ENCODE data around the gene ACSM6.
"Not testable (repeated sequence)": the region's sequence is repeated elsewhere in the genome, so short reads cannot be mapped to it uniquely, and the experiment has no call there.

The ACSM6 gene

GRCh38 chr10:95183271-95184230 lies 10.5 kb upstream of the ACSM6 start:
- Histone ChIP-seq H3K36me3 (ENCODE audit: control insufficient read depth, insufficient read depth, low read length) (no peaks in the 10 kb centered on the region), H3K27ac (ENCODE audit: low read depth, low read length) (peak overlapping the region; percentile 89), H3K9ac (ENCODE audit: low read length) (peak overlapping the region; percentile 92), H3K9me3 (ENCODE audit: control insufficient read depth, insufficient read depth, low read depth, low read length) (no peaks in the 10 kb centered on the region), H3K4me3 (ENCODE audit: low read depth, low read length) (peak overlapping the region; percentile 77), H3K4me1 (ENCODE audit: control insufficient read depth, insufficient read depth, low read length) (peaks cover 11% of the 10 kb centered on the region; the same call in 1 of the 2 replicates), H3K27me3 (ENCODE audit: control insufficient read depth, insufficient read depth, low read length) (no peaks in the 10 kb centered on the region)

- Histone ChIP-seq H3K9ac (ENCODE audit: low read length) (no peak overlapping the region), H3K27ac (ENCODE audit: low read depth, low read length) (no peak overlapping the region), H3K36me3 (ENCODE audit: control insufficient read depth, insufficient read depth, low read length) (no peaks in the 10 kb centered on the region), H3K27me3 (ENCODE audit: control insufficient read depth, insufficient read depth, low read length) (no peaks in the 10 kb centered on the region), H3K4me1 (ENCODE audit: control insufficient read depth, insufficient read depth, low read length) (peaks cover 8% of the 10 kb centered on the region; the same call in 1 of the 2 replicates), H3K9me3 (ENCODE audit: control insufficient read depth, insufficient read depth, low read depth, low read length) (no peaks in the 10 kb centered on the region), H3K4me3 (ENCODE audit: low read depth, low read length) (no peak overlapping the region)
These were observed 6.4 kb upstream of the ACSM6 start for GRCh38 chr10:95187617-95188016.

- Histone ChIP-seq H3K27ac (ENCODE audit: low read depth, low read length) (no peak overlapping the region), H3K4me3 (ENCODE audit: low read depth, low read length) (no peak overlapping the region), H3K9ac (ENCODE audit: low read length) (no peak overlapping the region), H3K4me1 (ENCODE audit: control insufficient read depth, insufficient read depth, low read length) (0 out of 2 replicates have a peak, but pooled peaks cover 4% of the 10 kb centered on the region), H3K27me3 (ENCODE audit: control insufficient read depth, insufficient read depth, low read length) (no peaks in the 10 kb centered on the region), H3K9me3 (ENCODE audit: control insufficient read depth, insufficient read depth, low read depth, low read length) (no peaks in the 10 kb centered on the region), H3K36me3 (ENCODE audit: control insufficient read depth, insufficient read depth, low read length) (no peaks in the 10 kb centered on the region)
These were observed 5.4 kb upstream of the ACSM6 start for GRCh38 chr10:95188593-95188992.

GRCh38 chr10:95196046-95196445 lies 2.0 kb downstream of the ACSM6 start:
- no peaks in the 10 kb centered on the region for H3K9me3 ChIP-seq (ENCODE audit: control insufficient read depth, insufficient read depth, low read depth, low read length)
- H3K27ac ChIP-seq (ENCODE audit: low read depth, low read length), result peak overlapping the region; percentile 35
- H3K4me1 ChIP-seq (ENCODE audit: control insufficient read depth, insufficient read depth, low read length), result peaks cover 12% of the 10 kb centered on the region
- H3K9ac ChIP-seq (ENCODE audit: low read length), result no peak overlapping the region
- H3K36me3 ChIP-seq (ENCODE audit: control insufficient read depth, insufficient read depth, low read length), result no peaks in the 10 kb centered on the region
- no peak overlapping the region for H3K4me3 ChIP-seq (ENCODE audit: low read depth, low read length)
- H3K27me3 ChIP-seq (ENCODE audit: control insufficient read depth, insufficient read depth, low read length), result no peaks in the 10 kb centered on the region

GRCh38 chr10:95201736-95202135 lies 7.7 kb downstream of the ACSM6 start:
- Histone ChIP-seq H3K4me1 (ENCODE audit: control insufficient read depth, insufficient read depth, low read length) (0 out of 2 replicates have a peak, but pooled peaks cover 4% of the 10 kb centered on the region), H3K9ac (ENCODE audit: low read length) (no peak overlapping the region), H3K27ac (ENCODE audit: low read depth, low read length) (no peak overlapping the region), H3K27me3 (ENCODE audit: control insufficient read depth, insufficient read depth, low read length) (no peaks in the 10 kb centered on the region), H3K4me3 (ENCODE audit: low read depth, low read length) (no peak overlapping the region), H3K36me3 (ENCODE audit: control insufficient read depth, insufficient read depth, low read length) (no peaks in the 10 kb centered on the region; the same call in 1 of the 2 replicates), H3K9me3 (ENCODE audit: control insufficient read depth, insufficient read depth, low read depth, low read length) (peaks cover 6% of the 10 kb centered on the region; the same call in 1 of the 2 replicates)

- not testable (repeated sequence) for H3K4me1 ChIP-seq (ENCODE audit: control insufficient read depth, insufficient read depth, low read length); H3K27me3 ChIP-seq (ENCODE audit: control insufficient read depth, insufficient read depth, low read length); H3K4me3 ChIP-seq (ENCODE audit: low read depth, low read length); H3K9me3 ChIP-seq (ENCODE audit: control insufficient read depth, insufficient read depth, low read depth, low read length); H3K9ac ChIP-seq (ENCODE audit: low read length); H3K36me3 ChIP-seq (ENCODE audit: control insufficient read depth, insufficient read depth, low read length); H3K27ac ChIP-seq (ENCODE audit: low read depth, low read length)
These were observed 8.8 kb downstream of the ACSM6 start for GRCh38 chr10:95202865-95203264.

- no peak overlapping the region for H3K9ac ChIP-seq (ENCODE audit: low read length)
- no peaks in the 10 kb centered on the region; the same call in 1 of the 2 replicates for H3K36me3 ChIP-seq (ENCODE audit: control insufficient read depth, insufficient read depth, low read length)
- H3K4me3 ChIP-seq (ENCODE audit: low read depth, low read length), result no peak overlapping the region
- H3K9me3 ChIP-seq (ENCODE audit: control insufficient read depth, insufficient read depth, low read depth, low read length), result peaks cover 6% of the 10 kb centered on the region; the same call in 1 of the 2 replicates
- H3K27ac ChIP-seq (ENCODE audit: low read depth, low read length), result no peak overlapping the region
- H3K27me3 ChIP-seq (ENCODE audit: control insufficient read depth, insufficient read depth, low read length), result no peaks in the 10 kb centered on the region
- H3K4me1 ChIP-seq (ENCODE audit: control insufficient read depth, insufficient read depth, low read length), result peaks cover 6% of the 10 kb centered on the region
These were observed 14.8 kb downstream of the ACSM6 start for GRCh38 chr10:95208702-95209391.

GRCh38 chr10:95209509-95210127 lies 15.6 kb downstream of the ACSM6 start:
- H3K27me3 ChIP-seq (ENCODE audit: control insufficient read depth, insufficient read depth, low read length), result no peaks in the 10 kb centered on the region
- no peak overlapping the region for H3K4me3 ChIP-seq (ENCODE audit: low read depth, low read length)
- H3K27ac ChIP-seq (ENCODE audit: low read depth, low read length), result no peak overlapping the region
- H3K9me3 ChIP-seq (ENCODE audit: control insufficient read depth, insufficient read depth, low read depth, low read length), result peaks cover 6% of the 10 kb centered on the region; the same call in 1 of the 2 replicates
- peaks cover 8% of the 10 kb centered on the region for H3K4me1 ChIP-seq (ENCODE audit: control insufficient read depth, insufficient read depth, low read length)
- H3K9ac ChIP-seq (ENCODE audit: low read length), result no peak overlapping the region
- H3K36me3 ChIP-seq (ENCODE audit: control insufficient read depth, insufficient read depth, low read length), result no peaks in the 10 kb centered on the region; the same call in 1 of the 2 replicates

- Histone ChIP-seq H3K27ac (ENCODE audit: low read depth, low read length) (no peak overlapping the region), H3K9me3 (ENCODE audit: control insufficient read depth, insufficient read depth, low read depth, low read length) (0 out of 2 replicates have a peak, but pooled peaks cover 3% of the 10 kb centered on the region), H3K36me3 (ENCODE audit: control insufficient read depth, insufficient read depth, low read length) (peaks cover 7% of the 10 kb centered on the region; the same call in 1 of the 2 replicates), H3K4me3 (ENCODE audit: low read depth, low read length) (no peak overlapping the region), H3K4me1 (ENCODE audit: control insufficient read depth, insufficient read depth, low read length) (peaks cover 11% of the 10 kb centered on the region), H3K9ac (ENCODE audit: low read length) (no peak overlapping the region), H3K27me3 (ENCODE audit: control insufficient read depth, insufficient read depth, low read length) (no peaks in the 10 kb centered on the region)
These were observed 17.7 kb downstream of the ACSM6 start for GRCh38 chr10:95211606-95212279.

- Histone ChIP-seq H3K4me3 (ENCODE audit: low read depth, low read length) (no peak overlapping the region), H3K36me3 (ENCODE audit: control insufficient read depth, insufficient read depth, low read length) (peaks cover 11% of the 10 kb centered on the region; the same call in 1 of the 2 replicates), H3K27ac (ENCODE audit: low read depth, low read length) (no peak overlapping the region), H3K9me3 (ENCODE audit: control insufficient read depth, insufficient read depth, low read depth, low read length) (peaks cover 3% of the 10 kb centered on the region; the same call in 1 of the 2 replicates), H3K27me3 (ENCODE audit: control insufficient read depth, insufficient read depth, low read length) (no peaks in the 10 kb centered on the region), H3K4me1 (ENCODE audit: control insufficient read depth, insufficient read depth, low read length) (peaks cover 5% of the 10 kb centered on the region), H3K9ac (ENCODE audit: low read length) (no peak overlapping the region)
These were observed 20.3 kb downstream of the ACSM6 start for GRCh38 chr10:95214369-95214768.
